Endodermal cell (in vitro differentiated cells): Measurements from ENCODE around the gene EPHA5. TPM values are rescaled to one million over a fixed set of nuclear protein-coding genes. Genes with fewer than 3 reads are reported as not detected.

Source experiments
- DNase-seq: peaks from one replicate; pipeline ENCODE4 v3.0.0-alpha.2; 2017
- H3K27ac ChIP-seq: 2 replicates; pipeline ENCODE4 v1.5.1; 2013; ENCODE audit warnings: mild to moderate bottlenecking, low read depth, low read length, moderate library complexity
- H3K27me3 ChIP-seq: 2 replicates; pipeline ENCODE4 v1.6.1; 2013; ENCODE audit warnings: mild to moderate bottlenecking, low read length, moderate library complexity; ENCODE audit not compliant: insufficient read depth, control insufficient read depth, poor library complexity, severe bottlenecking
- H3K36me3 ChIP-seq: 2 replicates; pipeline ENCODE4 v1.7.0; 2013; ENCODE audit warnings: mild to moderate bottlenecking, low read length, moderate library complexity; ENCODE audit not compliant: control insufficient read depth, insufficient read depth
- H3K4me1 ChIP-seq: one replicate; pipeline ENCODE4 v1.7.0; 2013; ENCODE audit warnings: low read length; ENCODE audit not compliant: control insufficient read depth, insufficient read depth
- H3K4me3 ChIP-seq: 2 replicates; pipeline ENCODE4 v1.5.1; 2013; ENCODE audit warnings: mild to moderate bottlenecking, low read length, moderate library complexity
- H3K9ac ChIP-seq: 2 replicates; pipeline ENCODE4 v1.6.1; 2013; ENCODE audit warnings: mild to moderate bottlenecking, low read length, moderate library complexity; ENCODE audit not compliant: poor library complexity, severe bottlenecking; ENCODE audit errors: extremely low read depth
- H3K9me3 ChIP-seq: 2 replicates; pipeline ENCODE4 v1.6.1; 2013; ENCODE audit warnings: mild to moderate bottlenecking, low read length, moderate library complexity; ENCODE audit not compliant: control insufficient read depth
- H3K27ac Mint-ChIP-seq: 2 replicates; pipeline ENCODE4 v1.8.0; 2020; ENCODE audit warnings: mixed read lengths
- H3K27me3 Mint-ChIP-seq: 2 replicates; pipeline ENCODE4 v1.8.0; 2021; ENCODE audit warnings: mild to moderate bottlenecking, mixed read lengths; ENCODE audit not compliant: insufficient read depth
- H3K36me3 Mint-ChIP-seq: 2 replicates; pipeline ENCODE4 v1.8.0; 2020; ENCODE audit warnings: low read depth, mixed read lengths
- H3K4me1 Mint-ChIP-seq: 2 replicates; pipeline ENCODE4 v1.8.0; 2020; ENCODE audit warnings: mixed read lengths
- H3K4me3 Mint-ChIP-seq: 2 replicates; pipeline ENCODE4 v1.8.0; 2020; ENCODE audit warnings: mild to moderate bottlenecking, moderate library complexity, mixed read lengths
- H3K9me3 Mint-ChIP-seq: 2 replicates; pipeline ENCODE4 v1.8.0; 2020; ENCODE audit warnings: mild to moderate bottlenecking, mixed read lengths
- WGBS, 2 experiments: methylation state at CpG; one replicate each; pipeline versions ENCODE4 v1.1.5 to v1.1.7; 2013; ENCODE audit warnings: missing lambda C conversion rate in 2 of 2, mixed read lengths in 1 of 2; ENCODE audit not compliant: insufficient coverage in 1 of 2, insufficient read length in 1 of 2; 5-methylcytosine and 5-hydroxymethylcytosine counted together
- long read RNA-seq, 4 experiments: library from polyadenylated mRNA in 2 of 4; library from RNA in 1 of 4; library from capped mRNA in 1 of 4; stranded (forward) in 3 of 4; unstranded in 1 of 4; transcript quantifications; one replicate each; pipeline ENCODE4 v2.0.0, GENCODE V29; 2020 to 2021; ENCODE audit warnings: inconsistent platforms in 1 of 4
- polyA plus RNA-seq, 2 experiments: library from polyadenylated mRNA; stranded (reverse); fragments of 50-300 nt; gene quantifications; one replicate each; pipeline ENCODE4 v1.2.3, GENCODE V29; 2013
- total RNA-seq, 2 donors: library from RNA; stranded (reverse); fragmentation: NEBNext Ultra II Directional in 1 of 2; extraction: Animal tissue kit (Norgen Biotek cat#: 25700) in 1 of 2; gene quantifications; 2 replicates in 1 of 2; 3 replicates in 1 of 2; pipeline ENCODE4 v1.2.1, GENCODE V29; 2021
- TF ChIP-seq, protein P1 (sequence below): fragments of 200-600 bp; sonication (generic); conservative IDR thresholded peaks from 2 replicates; pipeline ENCODE4 v1.5.0; 2021; ENCODE audit warnings: antibody characterized with exemption, mild to moderate bottlenecking

Gene EPHA5
- under 1 TPM in 1 of 2 donors, not detected in 1; 0.09 TPM for total RNA-seq
- 0.96 TPM for polyA plus RNA-seq (2013, experiment 1 of 2)
- 0.91 TPM for polyA plus RNA-seq (2013, experiment 2 of 2)
- long read RNA-seq, experiment 1 = 0 reads
- long read RNA-seq, experiment 2 = 0 reads
- long read RNA-seq, experiment 3 = 0 reads
- long read RNA-seq, experiment 4 = 0 reads

DNA sequence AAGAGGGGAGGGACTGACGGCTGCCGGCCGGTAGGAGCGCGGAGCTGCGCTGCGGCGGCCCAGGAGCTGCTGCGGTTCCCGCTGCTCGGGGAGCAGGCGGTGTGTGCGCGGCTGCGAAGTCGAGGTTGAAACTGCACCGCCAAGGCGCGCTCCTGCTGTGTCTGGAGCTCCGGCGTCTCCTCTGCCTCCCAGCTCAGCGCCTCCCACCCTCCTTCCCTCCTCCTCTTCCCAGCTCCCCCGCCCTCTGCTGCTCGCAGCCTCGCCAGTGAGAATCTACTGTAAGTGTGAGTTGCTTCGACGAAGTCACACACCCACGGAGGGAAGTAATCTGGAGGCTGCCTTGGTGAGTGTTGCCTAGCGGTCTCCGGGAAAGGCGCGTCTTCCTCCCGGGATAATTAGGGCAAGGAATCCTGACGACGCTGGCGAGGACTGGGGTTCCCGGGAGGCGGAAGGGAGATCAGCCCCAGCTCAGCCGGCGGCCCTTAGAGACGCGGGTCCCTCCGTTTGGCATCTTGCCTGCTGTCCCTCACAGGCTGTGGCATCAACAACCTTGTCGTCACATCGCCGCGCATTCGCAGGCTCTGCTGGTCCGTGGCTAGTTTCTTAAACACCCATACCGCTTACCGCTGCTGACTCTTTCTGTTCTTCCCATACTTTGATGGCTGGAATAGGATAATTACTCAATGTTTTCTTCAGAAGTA is at the start of gene EPHA5:
Gene EPHA5, minus strand, starts transcription at position 159 of the 701 bp plus-strand sequence. CDS start 747 bp downstream, outside the sequence.
- no peak within 1 kb of the TSS for H3K27ac Mint-ChIP-seq

GRCh38 chr4:65719635-65720034 is 49.3 kb upstream of the EPHA5 start:
- Mint-ChIP-seq H3K4me3 (no peak overlapping the region), H3K27me3 (no peaks in the 10 kb centered on the region), H3K4me1 (no peaks in the 10 kb centered on the region), H3K9me3 (no peaks in the 10 kb centered on the region), H3K36me3 (no peaks in the 10 kb centered on the region), H3K27ac (no peak overlapping the region)
- no peak overlapping the region for H3K4me3 ChIP-seq
- 95% methylated on average over 2 of the region's 2 CpGs; no CpG with 5 or more reads in 1 of the 2 experiments for WGBS, 2 experiments
- no peaks in the 10 kb centered on the region for H3K4me1 ChIP-seq
- DNase-seq = no peak
- H3K36me3 ChIP-seq = no peaks in the 10 kb centered on the region
- H3K27me3 ChIP-seq = no peaks in the 10 kb centered on the region
- TF ChIP-seq, protein P1, sequence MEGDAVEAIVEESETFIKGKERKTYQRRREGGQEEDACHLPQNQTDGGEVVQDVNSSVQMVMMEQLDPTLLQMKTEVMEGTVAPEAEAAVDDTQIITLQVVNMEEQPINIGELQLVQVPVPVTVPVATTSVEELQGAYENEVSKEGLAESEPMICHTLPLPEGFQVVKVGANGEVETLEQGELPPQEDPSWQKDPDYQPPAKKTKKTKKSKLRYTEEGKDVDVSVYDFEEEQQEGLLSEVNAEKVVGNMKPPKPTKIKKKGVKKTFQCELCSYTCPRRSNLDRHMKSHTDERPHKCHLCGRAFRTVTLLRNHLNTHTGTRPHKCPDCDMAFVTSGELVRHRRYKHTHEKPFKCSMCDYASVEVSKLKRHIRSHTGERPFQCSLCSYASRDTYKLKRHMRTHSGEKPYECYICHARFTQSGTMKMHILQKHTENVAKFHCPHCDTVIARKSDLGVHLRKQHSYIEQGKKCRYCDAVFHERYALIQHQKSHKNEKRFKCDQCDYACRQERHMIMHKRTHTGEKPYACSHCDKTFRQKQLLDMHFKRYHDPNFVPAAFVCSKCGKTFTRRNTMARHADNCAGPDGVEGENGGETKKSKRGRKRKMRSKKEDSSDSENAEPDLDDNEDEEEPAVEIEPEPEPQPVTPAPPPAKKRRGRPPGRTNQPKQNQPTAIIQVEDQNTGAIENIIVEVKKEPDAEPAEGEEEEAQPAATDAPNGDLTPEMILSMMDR = no peak
- no peak overlapping the region for H3K27ac ChIP-seq
- H3K9ac ChIP-seq = no peak overlapping the region
- H3K9me3 ChIP-seq = no peaks in the 10 kb centered on the region

More for the DNA sequence above, at the start of gene EPHA5:
- H3K4me3 Mint-ChIP-seq = peak within 1 kb of the TSS; percentile 50
- H3K9me3 Mint-ChIP-seq = no peaks in the 10 kb centered on the region
- no peaks in the 10 kb centered on the region for H3K36me3 Mint-ChIP-seq
- Histone ChIP-seq H3K9me3 (no peaks in the 10 kb centered on the region), H3K4me1 (no peaks in the 10 kb centered on the region), H3K4me3 (peak within 1 kb of the TSS; percentile 79), H3K27ac (no peak within 1 kb of the TSS), H3K9ac (no peak within 1 kb of the TSS), H3K27me3 (peaks cover 76% of the 10 kb centered on the region), H3K36me3 (no peaks in the 10 kb centered on the region)
- peaks cover 25% of the 10 kb centered on the region for H3K4me1 Mint-ChIP-seq
- peak; percentile 94 for DNase-seq
- TF ChIP-seq, protein P1 = peak; percentile 65
- peaks cover 84% of the 10 kb centered on the region for H3K27me3 Mint-ChIP-seq
- 0% methylated on average over 12 to 51 of the region's 51 CpGs for WGBS, 2 experiments

DNA sequence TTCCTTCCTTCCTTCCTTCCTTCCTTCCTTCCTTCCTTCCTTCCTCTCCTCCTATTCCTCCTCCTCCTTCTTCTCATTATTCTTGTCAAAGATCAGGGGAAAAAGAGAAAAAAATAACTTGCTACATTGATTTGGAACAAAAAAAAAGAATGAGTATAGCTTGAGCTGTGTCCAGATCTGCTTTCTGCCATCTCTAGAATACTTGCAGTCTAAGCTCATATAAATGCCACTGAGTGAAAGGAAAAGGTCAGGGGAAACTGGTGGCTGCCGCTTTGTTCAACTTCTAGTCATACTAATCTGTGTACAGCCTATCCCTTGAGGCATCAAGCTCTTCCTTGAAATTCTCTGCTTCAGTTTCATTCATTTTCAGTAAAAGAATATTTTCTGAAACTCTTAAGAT is 28.3 kb upstream of the EPHA5 start:
- H3K36me3 Mint-ChIP-seq = no peaks in the 10 kb centered on the region
- no peaks in the 10 kb centered on the region for H3K27me3 Mint-ChIP-seq
- Histone ChIP-seq H3K4me1 (no peaks in the 10 kb centered on the region), H3K9ac (no peak overlapping the region), H3K4me3 (no peak overlapping the region), H3K36me3 (no peaks in the 10 kb centered on the region), H3K27me3 (no peaks in the 10 kb centered on the region), H3K9me3 (no peaks in the 10 kb centered on the region), H3K27ac (no peak overlapping the region)
- no peaks in the 10 kb centered on the region for H3K4me1 Mint-ChIP-seq
- no peak for DNase-seq
- TF ChIP-seq, protein P1 = no peak
- H3K9me3 Mint-ChIP-seq = no peaks in the 10 kb centered on the region
- no peak overlapping the region for H3K4me3 Mint-ChIP-seq
- 91% methylated on average over 1 of the region's 1 CpG; no CpG with 5 or more reads in 1 of the 2 experiments for WGBS, 2 experiments
- H3K27ac Mint-ChIP-seq = no peak overlapping the region
